ENCODE measurements around the gene HK1. TPM values are rescaled to one million over a fixed set of nuclear protein-coding genes. Genes with fewer than 3 reads are reported as not detected.

The HK1 gene
- total and polyA plus RNA-seq, 2 of the 13 experiments (the other 11 are each of a cell fraction or from before 2014, with no cell fraction given), result 0.29 to 1.5 TPM

- H3K27me3 ChIP-seq (ENCODE audit: control insufficient read depth in 1 of 2, insufficient read depth in 2 of 2, low read length in 2 of 2), result 0 out of 5 replicates have a peak, but pooled peaks cover 0 to 4% of the 10 kb centered on the region in 2 experiments
- no peak overlapping the region for H3K4me3 ChIP-seq (replicated peaks in 1 of 3; ENCODE audit: insufficient read depth in 1 of 3, low read depth in 2 of 3, low read length in 3 of 3)
- no TSS peak for BruUV-seq (replicated peaks)
- H3K9me3 ChIP-seq (ENCODE audit: low read length), result no peaks in the 10 kb centered on the region
- WGBS (ENCODE audit: low lambda C conversion rate), result 50% methylated on average over 5 of the region's 6 CpGs
- H4K20me1 ChIP-seq (ENCODE audit: insufficient read depth, low read length), result no peaks in the 10 kb centered on the region
- CTCF ChIA-PET (ENCODE audit: low intra/inter-chr PET ratio, low total read pairs), result interaction anchor here (3.7 kb wide), 1 partner anchor 97 kb away, joined by 56 read pairs; no protein-coding TSS in a partner anchor
- H3K9ac ChIP-seq (ENCODE audit: insufficient read depth, low read depth, low read length), result no peak overlapping the region
- no peaks in the 10 kb centered on the region for H3K36me3 ChIP-seq (replicated peaks in 1 of 2; ENCODE audit: control insufficient read depth in 1 of 2, insufficient read depth in 2 of 2, low read length in 2 of 2)
- intact Hi-C loops (cut with micrococcal nuclease; ENCODE audit: unreplicated experiment) (no loop called here), in situ Hi-C loops (cut with HindIII; ENCODE audit: extremely low pct_ligation_motif_present, low pct_unique_long_range_greater_than_20kb) (loop anchor here (5.0 kb wide), 2 partner anchors 97 to 227 kb away; no protein-coding TSS in a partner anchor)
- H3K79me2 ChIP-seq (ENCODE audit: insufficient read depth, low read length), result no peaks in the 10 kb centered on the region
- H3K4me2 ChIP-seq (ENCODE audit: low read depth, low read length), result no peak overlapping the region
- POLR2A ChIA-PET, result no interaction called here
- peaks cover 13% of the 10 kb centered on the region for H3K4me1 ChIP-seq (ENCODE audit: insufficient read depth, low read length)
- DNase-seq (ENCODE audit: low spot score), result no peak
- no peak overlapping the region for H3K27ac ChIP-seq (ENCODE audit: extremely low read length, insufficient read depth, low read length)
- no peak overlapping the region for H2AFZ ChIP-seq (ENCODE audit: low read length)
- no peak for FAIRE-seq
- ATAC-seq, result no peak
- TF ChIP-seq ZZZ3 (CRISPR knock-in tag; IDR thresholded peaks at IDR 0.05; ENCODE audit: borderline replicate concordance) (no peak), CSRNP1 (CRISPR knock-in tag; IDR thresholded peaks at IDR 0.05) (no peak), ZBTB44 (CRISPR knock-in tag; IDR thresholded peaks at IDR 0.05) (no peak), EHMT2 (IDR thresholded peaks at IDR 0.05; ENCODE audit: borderline replicate concordance, low read depth, low read length) (no peak), MBD4 (IDR thresholded peaks at IDR 0.05; ENCODE audit: borderline replicate concordance, low read length) (no peak), ZNF282 (IDR thresholded peaks at IDR 0.05; ENCODE audit: partially characterized antibody) (no peak), KDM3A (CRISPR knock-in tag; IDR thresholded peaks at IDR 0.05; ENCODE audit: low read depth) (no peak), ZBTB10 (CRISPR knock-in tag; IDR thresholded peaks at IDR 0.05; ENCODE audit: borderline replicate concordance) (no peak), AHDC1 (CRISPR knock-in tag; IDR thresholded peaks at IDR 0.05; ENCODE audit: borderline replicate concordance) (no peak), ZBTB25 (CRISPR knock-in tag; IDR thresholded peaks at IDR 0.05) (no peak)
These were observed 131.7 kb downstream of the HK1 start for GRCh38 chr10:69409968-69410367.

All from HepG2 (cell line).